Activated CD4-positive, alpha-beta memory T cell treated with anti-CD3 and anti-CD28 coated beads for 36 hours (primary cell): ENCODE data around the gene CEL. TPM values are rescaled to one million over a fixed set of nuclear protein-coding genes. Genes with fewer than 3 reads are reported as not detected.
"Not testable (repeated sequence)": the region's sequence is repeated elsewhere in the genome, so short reads cannot be mapped to it uniquely, and the experiment has no call there.

ENCODE experiments used
- CTCF ChIA-PET: fragments of 350-600 bp; sonication (Branson Sonifier 250); formaldehyde crosslinking; loops from one replicate; lab custom pipeline; 2021; ENCODE audit warnings: antibody characterized with exemption, inconsistent platforms; lab: Charles Lee
- POLR2A ChIA-PET: fragments of 350-600 bp; sonication (Branson Sonifier 250); formaldehyde crosslinking; loops from one replicate; lab custom pipeline; 2021; ENCODE audit warnings: antibody characterized with exemption; lab: Charles Lee
- DNase-seq: peaks from one replicate; pipeline ENCODE4 v3.0.0-alpha.2; 2020
- H3K27ac Mint-ChIP-seq: one replicate; pipeline ENCODE4 v1.8.0; 2021; ENCODE audit warnings: mixed read lengths
- H3K27me3 Mint-ChIP-seq: one replicate; pipeline ENCODE4 v1.8.0; 2021; ENCODE audit warnings: mixed read lengths
- H3K36me3 Mint-ChIP-seq: one replicate; pipeline ENCODE4 v1.8.0; 2021; ENCODE audit warnings: mixed read lengths
- H3K4me1 Mint-ChIP-seq: one replicate; pipeline ENCODE4 v1.8.0; 2021; ENCODE audit warnings: low read depth, mixed read lengths
- H3K4me3 Mint-ChIP-seq: one replicate; pipeline ENCODE4 v1.8.0; 2021; ENCODE audit warnings: mild to moderate bottlenecking, mixed read lengths
- H3K9me3 Mint-ChIP-seq: one replicate; pipeline ENCODE4 v1.8.0; 2021; ENCODE audit warnings: mixed read lengths
- intact Hi-C: fragments of 100-400 bp; cut with micrococcal nuclease; formaldehyde crosslinking; loops from one replicate; pipeline ENCODE4 v1.15.1; 2023
- total RNA-seq, 2 experiments: library from RNA; stranded (reverse); gene quantifications; one replicate each; pipeline ENCODE4 v1.2.3, GENCODE V29; 2021

CEL gene
- total RNA-seq, 2 experiments from 2014 or later = 0.88 to 1.0 TPM

GRCh38 chr9:133089271-133089671 is 27.5 kb downstream of the CEL start:
- CTCF ChIA-PET = interaction anchor here (1.6 kb wide), 1 partner anchor 55 kb away, joined by 4 read pairs; no protein-coding TSS in a partner anchor
- no peaks in the 10 kb centered on the region for H3K36me3 Mint-ChIP-seq

GRCh38 chr9:133090187-133090586 is 28.4 kb downstream of the CEL start:
- ChIA-PET CTCF (no interaction called here), POLR2A (interaction anchor here (0.6 kb wide), 1 partner anchor 19 kb away, joined by 3 read pairs; no protein-coding TSS in a partner anchor)
- no peaks in the 10 kb centered on the region for H3K4me1 Mint-ChIP-seq
- DNase-seq = no peak
- H3K27ac Mint-ChIP-seq = no peak overlapping the region
- no peak overlapping the region for H3K4me3 Mint-ChIP-seq
- no peaks in the 10 kb centered on the region for H3K36me3 Mint-ChIP-seq
- H3K27me3 Mint-ChIP-seq = no peaks in the 10 kb centered on the region
- H3K9me3 Mint-ChIP-seq = peaks cover 3% of the 10 kb centered on the region
- intact Hi-C loops = no loop called here

More at GRCh38 chr9:133089271-133089671, 27.5 kb downstream of the CEL start:
- Mint-ChIP-seq H3K4me1 (no peaks in the 10 kb centered on the region), H3K4me3 (no peak overlapping the region), H3K27me3 (no peaks in the 10 kb centered on the region), H3K9me3 (no peaks in the 10 kb centered on the region), H3K27ac (no peak overlapping the region)
- DNase-seq = no peak
- intact Hi-C loops = no loop called here
- POLR2A ChIA-PET = no interaction called here

- no peaks in the 10 kb centered on the region for H3K27me3 Mint-ChIP-seq
- peaks cover 2% of the 10 kb centered on the region for H3K36me3 Mint-ChIP-seq
- CTCF ChIA-PET = interaction anchor here (0.7 kb wide), 1 partner anchor 171 kb away, joined by 3 read pairs; no protein-coding TSS in a partner anchor
- intact Hi-C loops = no loop called here
- POLR2A ChIA-PET = no interaction called here
- H3K9me3 Mint-ChIP-seq = peaks cover 10% of the 10 kb centered on the region
- H3K4me1 Mint-ChIP-seq = no peaks in the 10 kb centered on the region
- DNase-seq = no peak
- no peak overlapping the region for H3K27ac Mint-ChIP-seq
- no peak overlapping the region for H3K4me3 Mint-ChIP-seq
These were observed 29.1 kb downstream of the CEL start for GRCh38 chr9:133090752-133091385.

GRCh38 chr9:133094351-133094750 is 32.6 kb downstream of the CEL start:
- CTCF ChIA-PET = interaction anchor here (0.7 to 26.8 kb wide), 4 partner anchors 10 to 1032 kb away, joined by 3 to 552 read pairs (median 3); no protein-coding TSS in a partner anchor
- H3K27ac Mint-ChIP-seq, POLR2A ChIA-PET, DNase-seq, H3K4me3 Mint-ChIP-seq, H3K27me3 Mint-ChIP-seq, intact Hi-C loops, H3K4me1 Mint-ChIP-seq: not testable (repeated sequence)
- Mint-ChIP-seq H3K36me3 (peaks cover 36% of the 10 kb centered on the region), H3K9me3 (peaks cover 26% of the 10 kb centered on the region)

- Mint-ChIP-seq H3K4me3 (no peak overlapping the region), H3K4me1 (no peaks in the 10 kb centered on the region), H3K27ac (no peak overlapping the region), H3K36me3 (peaks cover 40% of the 10 kb centered on the region), H3K9me3 (peaks cover 26% of the 10 kb centered on the region), H3K27me3 (no peaks in the 10 kb centered on the region)
- ChIA-PET CTCF (interaction anchor here (0.7 to 26.8 kb wide), 3 partner anchors 9 to 1031 kb away, joined by 3 to 552 read pairs (median 3); no protein-coding TSS in a partner anchor), POLR2A (no interaction called here)
- DNase-seq = no peak
- intact Hi-C loops = no loop called here
These were observed 33.1 kb downstream of the CEL start for GRCh38 chr9:133094842-133095393.

- intact Hi-C loops = no loop called here
- H3K9me3 Mint-ChIP-seq = peaks cover 26% of the 10 kb centered on the region
- no peaks in the 10 kb centered on the region for H3K27me3 Mint-ChIP-seq
- H3K4me1 Mint-ChIP-seq = no peaks in the 10 kb centered on the region
- no peak overlapping the region for H3K4me3 Mint-ChIP-seq
- CTCF ChIA-PET = interaction anchor here (26.8 kb wide), 1 partner anchor 49 kb away, joined by 552 read pairs; no protein-coding TSS in a partner anchor
- peaks cover 66% of the 10 kb centered on the region for H3K36me3 Mint-ChIP-seq
- H3K27ac Mint-ChIP-seq = no peak overlapping the region
- DNase-seq = no peak
- POLR2A ChIA-PET = no interaction called here
These were observed 36.4 kb downstream of the CEL start for GRCh38 chr9:133098104-133098754.

- no peak for DNase-seq
- intact Hi-C loops = no loop called here
- Mint-ChIP-seq H3K27me3 (no peaks in the 10 kb centered on the region), H3K9me3 (peaks cover 26% of the 10 kb centered on the region), H3K27ac (no peak overlapping the region), H3K36me3 (peaks cover 66% of the 10 kb centered on the region), H3K4me1 (no peaks in the 10 kb centered on the region), H3K4me3 (no peak overlapping the region)
- POLR2A ChIA-PET = no interaction called here
- CTCF ChIA-PET = interaction anchor here (1.0 to 26.8 kb wide), 2 partner anchors 48 to 76 kb away, joined by 3 to 552 read pairs; no protein-coding TSS in a partner anchor
These were observed 37.1 kb downstream of the CEL start for GRCh38 chr9:133098871-133099270.

GRCh38 chr9:133099726-133100505 is 38.1 kb downstream of the CEL start:
- CTCF ChIA-PET = interaction anchor here (1.0 to 26.8 kb wide), 2 partner anchors 47 to 78 kb away, joined by 3 to 552 read pairs; no protein-coding TSS in a partner anchor

GRCh38 chr9:133100506-133101355 is 39.0 kb downstream of the CEL start:
- DNase-seq = no peak
- Mint-ChIP-seq H3K27ac (no peak overlapping the region), H3K4me1 (no peaks in the 10 kb centered on the region), H3K4me3 (no peak overlapping the region), H3K9me3 (peaks cover 17% of the 10 kb centered on the region), H3K36me3 (peaks cover 71% of the 10 kb centered on the region), H3K27me3 (no peaks in the 10 kb centered on the region)
- intact Hi-C loops = no loop called here
- ChIA-PET POLR2A (interaction anchor here (1.6 kb wide), 1 partner anchor 48 kb away, joined by 4 read pairs; no protein-coding TSS in a partner anchor), CTCF (interaction anchor here (1.4 to 26.8 kb wide), 3 partner anchors 11 to 79 kb away, joined by 5 to 552 read pairs (median 15); no protein-coding TSS in a partner anchor)

More at GRCh38 chr9:133099726-133100505, 38.1 kb downstream of the CEL start:
- Mint-ChIP-seq H3K4me1 (no peaks in the 10 kb centered on the region), H3K9me3 (peaks cover 25% of the 10 kb centered on the region), H3K27ac (no peak overlapping the region), H3K27me3 (no peaks in the 10 kb centered on the region), H3K36me3 (peaks cover 69% of the 10 kb centered on the region), H3K4me3 (no peak overlapping the region)
- intact Hi-C loops = no loop called here
- POLR2A ChIA-PET = no interaction called here
- DNase-seq = no peak

- H3K27ac Mint-ChIP-seq = no peak overlapping the region
- POLR2A ChIA-PET = interaction anchor here (1.6 kb wide), 1 partner anchor 47 kb away, joined by 4 read pairs; no protein-coding TSS in a partner anchor
- no peak overlapping the region for H3K4me3 Mint-ChIP-seq
- CTCF ChIA-PET = interaction anchor here (0.6 to 26.8 kb wide), 7 partner anchors 10 to 81 kb away, joined by 3 to 552 read pairs (median 3); partner anchors contain the start of gene GTF3C5
- H3K4me1 Mint-ChIP-seq = no peaks in the 10 kb centered on the region
- intact Hi-C loops = no loop called here
- peaks cover 68% of the 10 kb centered on the region for H3K36me3 Mint-ChIP-seq
- no peaks in the 10 kb centered on the region for H3K27me3 Mint-ChIP-seq
- H3K9me3 Mint-ChIP-seq = peaks cover 9% of the 10 kb centered on the region
- no peak for DNase-seq
These were observed 39.8 kb downstream of the CEL start for GRCh38 chr9:133101356-133102189.
